ENCODE results near the gene KIFC3.

DNA sequence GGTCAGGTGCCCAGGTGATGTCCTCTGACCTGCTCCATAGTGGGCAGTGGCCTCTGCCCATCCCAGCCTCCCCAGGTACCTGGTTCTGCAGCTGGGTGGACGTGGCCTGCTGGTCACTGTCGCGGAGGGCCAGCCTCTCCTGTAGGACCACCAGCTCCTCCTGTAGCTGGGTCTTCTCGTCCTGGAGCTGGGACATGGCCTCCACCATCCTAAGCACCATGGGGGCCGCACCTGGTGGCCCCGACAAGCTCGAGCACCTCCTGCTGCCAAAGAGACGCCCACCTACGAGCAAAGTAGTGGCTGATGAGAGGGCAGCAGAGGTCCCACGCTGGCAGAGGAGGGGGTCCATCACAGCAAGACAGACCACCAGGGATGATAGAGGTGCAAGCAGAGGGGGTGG, 16.9 kb downstream of the KIFC3 start:
- no peak for TF ChIP-seq POLR2A (IDR thresholded peaks at IDR 0.05)
- TF ChIP-seq, protein P1, sequence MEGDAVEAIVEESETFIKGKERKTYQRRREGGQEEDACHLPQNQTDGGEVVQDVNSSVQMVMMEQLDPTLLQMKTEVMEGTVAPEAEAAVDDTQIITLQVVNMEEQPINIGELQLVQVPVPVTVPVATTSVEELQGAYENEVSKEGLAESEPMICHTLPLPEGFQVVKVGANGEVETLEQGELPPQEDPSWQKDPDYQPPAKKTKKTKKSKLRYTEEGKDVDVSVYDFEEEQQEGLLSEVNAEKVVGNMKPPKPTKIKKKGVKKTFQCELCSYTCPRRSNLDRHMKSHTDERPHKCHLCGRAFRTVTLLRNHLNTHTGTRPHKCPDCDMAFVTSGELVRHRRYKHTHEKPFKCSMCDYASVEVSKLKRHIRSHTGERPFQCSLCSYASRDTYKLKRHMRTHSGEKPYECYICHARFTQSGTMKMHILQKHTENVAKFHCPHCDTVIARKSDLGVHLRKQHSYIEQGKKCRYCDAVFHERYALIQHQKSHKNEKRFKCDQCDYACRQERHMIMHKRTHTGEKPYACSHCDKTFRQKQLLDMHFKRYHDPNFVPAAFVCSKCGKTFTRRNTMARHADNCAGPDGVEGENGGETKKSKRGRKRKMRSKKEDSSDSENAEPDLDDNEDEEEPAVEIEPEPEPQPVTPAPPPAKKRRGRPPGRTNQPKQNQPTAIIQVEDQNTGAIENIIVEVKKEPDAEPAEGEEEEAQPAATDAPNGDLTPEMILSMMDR (IDR thresholded peaks at IDR 0.05): no peak
